Stimulated activated naive CD4-positive, alpha-beta T cell treated with Interleukin-2 at 50 U/mL for 16 hours (primary cell): ENCODE data around the gene TPRG1.

Source experiments
- DNase-seq: peaks from one replicate; lab custom pipeline; 2025; lab: John Stamatoyannopoulos, UW

The TPRG1 gene

DNA sequence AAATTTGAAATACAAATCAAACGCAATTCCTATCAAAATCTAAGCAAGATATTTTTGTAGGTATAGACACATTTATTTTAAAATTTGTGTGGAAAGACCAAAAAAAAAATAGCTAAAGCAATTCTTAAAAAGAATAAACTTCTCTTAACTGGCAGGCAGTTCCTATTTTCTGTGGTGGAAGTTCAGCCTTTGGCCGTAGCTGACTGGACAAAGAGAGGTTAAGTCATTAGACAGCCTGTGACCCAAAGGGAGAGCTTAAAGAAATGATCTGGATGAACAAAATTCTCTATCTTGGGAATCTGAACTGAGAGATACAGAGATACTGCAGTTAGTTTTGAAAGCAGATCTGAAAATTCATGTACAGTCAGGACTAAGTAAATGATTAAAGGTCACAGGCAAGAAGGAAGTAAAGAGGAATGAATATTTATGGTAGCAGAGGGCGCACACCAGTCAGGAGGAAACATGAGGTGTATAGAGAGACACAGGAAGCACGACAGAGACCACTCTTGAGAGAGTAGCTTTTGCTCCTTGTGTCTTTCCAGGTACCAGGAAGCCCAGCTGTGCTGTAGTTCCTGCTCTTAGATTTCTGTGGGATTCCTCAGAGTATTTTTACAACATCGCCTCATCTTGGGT is 57.5 kb downstream of the TPRG1 start:
- DNase-seq, result no peak

DNA sequence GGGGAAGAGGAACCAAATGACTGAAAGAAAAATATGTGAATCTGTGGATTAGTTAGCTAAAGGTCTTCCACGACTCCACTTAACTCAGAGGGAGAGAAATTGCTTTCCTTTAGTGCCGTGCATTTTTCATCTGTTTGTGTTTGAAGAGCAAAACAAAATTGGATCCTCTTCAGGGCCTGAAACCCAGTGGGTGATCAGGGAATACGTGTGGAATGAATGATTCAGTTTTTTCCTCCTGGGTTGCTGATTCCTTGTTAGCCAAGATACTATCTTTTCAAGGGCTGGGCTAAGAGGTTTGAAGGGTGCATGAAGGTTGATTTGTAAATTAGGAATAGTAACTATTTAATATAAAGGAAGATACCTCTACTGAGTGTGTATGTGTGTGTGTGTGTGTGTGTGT is 61.0 kb downstream of the TPRG1 start:
- no peak for DNase-seq

DNA sequence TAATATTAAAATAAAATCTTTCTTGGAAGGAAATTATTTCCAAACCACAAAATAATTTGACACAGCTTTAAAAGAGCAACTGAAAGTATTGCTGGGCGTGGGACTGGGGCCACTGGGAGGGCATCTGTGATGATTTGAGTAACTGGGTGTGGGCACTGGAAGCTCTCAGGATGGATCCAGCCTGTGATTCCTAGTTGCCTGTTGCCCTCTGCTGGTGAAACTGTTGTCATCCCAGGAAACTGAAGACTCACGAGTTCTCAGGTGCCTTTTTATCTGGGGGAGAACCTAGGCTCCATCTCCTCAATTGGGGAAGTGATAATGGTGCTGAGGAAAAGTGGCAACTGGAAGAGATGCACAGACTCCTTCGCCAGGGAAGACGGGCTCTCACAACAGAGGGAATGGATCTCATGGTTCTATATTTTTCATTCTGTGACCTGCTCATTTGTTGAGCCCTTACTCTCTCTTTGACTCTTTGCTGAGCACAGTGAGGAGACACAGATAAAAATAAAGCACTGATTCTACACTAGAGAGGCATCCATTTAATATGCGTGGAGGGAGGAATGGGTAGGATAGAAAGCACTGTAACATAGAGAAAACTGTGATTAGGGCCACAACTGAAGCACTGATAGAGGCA is 61.6 kb downstream of the TPRG1 start:
- DNase-seq, result peak; percentile 2

DNA sequence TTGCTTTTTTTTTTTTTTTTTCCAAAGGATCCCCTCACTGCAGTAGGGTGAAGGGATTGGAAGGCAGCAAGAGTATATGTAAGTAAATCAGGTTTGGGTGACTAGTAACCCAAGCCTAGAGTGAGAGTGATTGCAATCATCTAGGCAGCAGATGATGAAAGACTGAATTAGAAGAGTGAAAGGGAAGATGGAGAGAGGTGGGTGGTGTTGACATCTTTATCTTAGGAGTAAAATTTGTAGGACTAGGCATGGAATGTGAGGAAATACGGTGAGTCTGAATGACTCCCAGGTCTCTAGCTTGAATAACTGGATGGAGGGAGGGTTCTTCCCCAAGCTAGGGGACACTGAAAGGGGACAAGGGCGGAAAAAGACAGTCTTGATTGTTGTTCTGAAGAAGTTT is 63.4 kb downstream of the TPRG1 start:
- DNase-seq, result no peak

DNA sequence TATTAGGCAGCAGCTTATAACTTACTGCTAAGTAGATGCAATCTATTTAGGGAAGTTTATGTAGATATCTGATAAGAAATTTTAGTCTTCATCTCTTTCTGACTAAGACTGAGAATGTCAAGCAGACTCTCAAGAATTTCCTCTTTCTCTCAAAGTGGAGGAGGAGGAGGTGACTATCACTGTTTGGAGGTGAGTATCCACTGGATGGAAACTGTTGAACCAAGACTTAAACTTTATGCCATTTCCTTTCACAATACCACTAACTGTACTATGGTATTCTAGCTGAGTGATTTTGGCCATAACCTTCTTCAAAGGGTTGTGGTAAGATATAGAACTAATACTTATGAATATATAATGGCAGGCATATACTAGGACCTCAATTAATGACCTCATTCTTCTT is 64.6 kb downstream of the TPRG1 start:
- DNase-seq, result no peak

DNA sequence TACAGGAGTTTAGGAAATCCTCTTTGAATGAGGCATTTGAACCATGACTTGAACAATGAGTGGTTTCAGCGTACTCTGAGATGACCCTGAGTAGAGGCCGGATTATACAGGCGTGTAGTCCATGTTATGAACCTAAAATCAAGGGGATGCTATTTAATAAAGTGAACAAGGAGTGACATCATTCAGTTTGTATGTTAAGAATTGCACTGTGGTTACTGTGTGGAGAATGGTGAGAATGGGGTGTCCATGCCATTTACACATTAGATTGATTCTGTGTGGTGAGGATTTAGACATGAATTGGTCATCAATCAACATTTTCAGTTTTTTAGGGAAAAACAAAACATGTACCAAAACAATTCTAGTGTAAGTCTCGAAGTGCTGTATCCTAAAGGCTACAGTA is 65.8 kb downstream of the TPRG1 start:
- DNase-seq, result no peak

DNA sequence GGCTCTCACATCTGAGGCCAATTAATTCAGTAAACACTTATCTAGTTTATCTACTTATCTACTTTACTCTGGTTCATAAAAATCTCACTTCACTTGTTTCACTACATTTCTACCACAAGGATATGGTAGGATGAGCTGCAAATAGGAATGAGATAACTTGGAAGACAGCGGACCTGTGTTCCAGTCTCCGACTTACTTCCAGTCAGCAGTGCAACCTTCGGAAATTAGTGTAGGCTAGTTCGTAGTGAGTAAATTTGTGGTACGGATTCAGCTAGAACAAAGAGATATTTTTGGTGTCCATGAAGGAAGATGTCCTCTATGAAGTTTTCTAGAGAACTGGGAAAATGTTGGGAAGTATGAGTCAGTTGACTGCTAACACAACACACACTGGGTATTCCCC is 66.3 kb downstream of the TPRG1 start:
- no peak for DNase-seq

DNA sequence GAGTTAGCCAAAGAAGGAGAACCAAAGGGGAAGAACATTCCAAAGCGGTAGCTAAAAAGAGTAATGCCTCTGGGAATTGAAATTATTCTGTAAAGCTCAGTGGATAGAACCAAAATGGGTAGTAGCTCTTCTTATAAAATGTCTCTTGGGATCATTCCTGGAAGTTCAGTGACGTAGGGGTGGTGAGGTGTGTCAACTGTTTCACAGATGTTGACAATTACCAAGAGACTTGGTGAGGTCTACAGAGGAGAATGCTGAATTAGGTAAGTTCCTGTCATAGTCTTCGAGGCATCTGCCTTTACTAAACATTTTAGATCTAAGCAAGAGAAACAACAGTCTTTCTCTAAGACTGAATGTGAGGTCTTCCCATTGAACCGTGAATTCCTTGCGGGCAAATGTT is 67.8 kb downstream of the TPRG1 start:
- no peak for DNase-seq

DNA sequence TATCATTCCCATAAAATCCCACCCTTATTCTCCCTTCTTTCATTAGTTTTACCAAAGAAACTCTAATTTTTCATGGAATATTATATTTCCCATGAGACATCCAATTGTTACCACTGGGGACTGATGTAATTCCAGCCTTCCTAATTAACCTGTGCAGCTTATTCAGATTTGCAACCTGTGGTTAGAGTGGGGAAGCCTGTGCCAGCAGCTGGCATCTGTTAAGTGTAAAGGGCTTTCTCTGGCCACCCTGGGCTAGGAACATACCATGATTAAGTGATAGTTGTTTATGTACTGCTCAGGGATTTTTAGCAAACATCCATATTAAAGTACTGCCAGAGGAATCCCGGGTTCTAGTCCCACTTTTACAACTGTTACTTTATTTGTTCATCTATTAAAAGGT is 78.2 kb downstream of the TPRG1 start:
- DNase-seq, result no peak

DNA sequence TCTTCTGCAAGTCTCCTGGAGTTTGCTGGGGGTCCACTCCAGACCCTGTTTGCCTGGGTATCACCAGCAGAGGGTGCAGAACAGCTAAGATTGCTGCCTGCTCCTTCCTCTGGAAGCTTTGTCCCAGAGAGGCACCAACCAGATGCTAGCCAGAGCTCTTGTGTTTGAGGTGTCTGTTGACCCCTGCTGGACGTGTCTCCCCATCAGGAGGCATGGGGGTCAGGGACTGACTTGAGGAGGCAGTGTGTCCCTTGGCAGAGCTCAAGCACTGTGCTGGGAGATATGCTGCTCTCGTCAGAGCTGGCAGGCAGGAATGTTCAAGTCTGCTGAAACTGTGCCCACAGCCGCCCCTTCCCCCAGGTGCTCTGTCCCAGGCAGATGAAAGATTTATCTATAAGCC is 86.5 kb downstream of the TPRG1 start:
- DNase-seq, result no peak

DNA sequence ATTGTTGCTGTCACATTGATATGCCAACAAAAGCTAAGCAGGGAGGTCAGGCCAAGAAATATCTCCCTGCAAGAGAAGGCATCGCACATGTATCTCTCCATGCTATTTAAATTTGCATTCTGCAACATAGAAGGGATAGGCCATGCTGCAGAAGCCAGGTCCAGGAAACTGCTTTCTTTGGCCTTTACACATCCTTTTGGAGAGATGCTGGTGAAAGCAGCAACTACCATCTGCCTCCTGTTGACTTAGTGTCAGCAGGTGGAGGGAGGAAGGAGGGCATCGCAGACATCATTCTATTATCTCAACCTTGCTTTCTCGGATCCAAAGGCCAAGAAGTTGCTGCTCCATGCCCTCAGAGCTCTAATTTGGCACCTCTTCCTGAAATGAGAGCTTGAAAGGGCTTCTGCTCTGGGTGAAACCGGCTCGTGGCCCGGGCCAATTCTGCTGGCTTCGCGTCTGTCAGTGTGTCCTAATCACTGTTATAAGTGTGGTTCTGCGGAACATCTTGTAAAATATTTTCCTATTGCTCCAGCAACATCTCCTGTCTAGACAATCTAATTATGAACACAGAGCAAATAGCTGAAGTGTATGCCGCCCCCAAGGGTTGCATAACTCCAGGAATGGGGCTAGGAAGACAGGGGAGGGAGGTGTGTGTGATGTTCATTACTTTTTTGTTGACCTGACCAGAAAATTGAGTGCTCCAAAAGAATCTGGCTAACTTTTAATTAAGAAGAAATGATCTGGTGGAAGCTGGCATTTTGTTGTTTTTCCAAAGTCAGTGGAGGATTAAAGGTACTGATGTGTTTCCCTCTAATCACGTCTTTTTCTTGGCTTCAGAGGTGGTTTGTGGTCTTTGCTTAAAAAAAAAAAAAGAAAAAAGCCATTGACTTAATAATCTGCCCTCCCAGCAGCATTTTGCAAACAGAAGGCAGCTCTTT is 89.1 kb downstream of the TPRG1 start:
- no peak for DNase-seq

DNA sequence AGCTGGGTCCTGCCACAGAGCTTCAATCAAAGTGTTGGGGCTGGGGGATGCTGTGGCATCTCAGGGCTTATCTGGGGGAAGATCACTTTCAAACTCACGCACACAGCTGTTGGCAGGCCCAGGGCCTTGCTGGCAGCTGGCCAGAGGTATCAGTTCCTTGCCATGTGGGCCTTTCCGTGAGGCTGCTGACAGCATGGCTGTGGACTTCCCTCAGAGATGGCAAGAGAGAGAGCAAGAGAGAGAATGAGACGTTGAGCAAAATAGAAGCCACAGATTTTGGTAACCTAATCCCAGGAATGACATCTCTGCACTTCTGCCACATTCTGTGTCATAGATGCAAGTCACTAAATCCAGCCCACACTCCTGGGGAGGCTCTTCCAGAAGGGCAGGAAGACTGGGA is 91.0 kb downstream of the TPRG1 start:
- DNase-seq, result no peak

DNA sequence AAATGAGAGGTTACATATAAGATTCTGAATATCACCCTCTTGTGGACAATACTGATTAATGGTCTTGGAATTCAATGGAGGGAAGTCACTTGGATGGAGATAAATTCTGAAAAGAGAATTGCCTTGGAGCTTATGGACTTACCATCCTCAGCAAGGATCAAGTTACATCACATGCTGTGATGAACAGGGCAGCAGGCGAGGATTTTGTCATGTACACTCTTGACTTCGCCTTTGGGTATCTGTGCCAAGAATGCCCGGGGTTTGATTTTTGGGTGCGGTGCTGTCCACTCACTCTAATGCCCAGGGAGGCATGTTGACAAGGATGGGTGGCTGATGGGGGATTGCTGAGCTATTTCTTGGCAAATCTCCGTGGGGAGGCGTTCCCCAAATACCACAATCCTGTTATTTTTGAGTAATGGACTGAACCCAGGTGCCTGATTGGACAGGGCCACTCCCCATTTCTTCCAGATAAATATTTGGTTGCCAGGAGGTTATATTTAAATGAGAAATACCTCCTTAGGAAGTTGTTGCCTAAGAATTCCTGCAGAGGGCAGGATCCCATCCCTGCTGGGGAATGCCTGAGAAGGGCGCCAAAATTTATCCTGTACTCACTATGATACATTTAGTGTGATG is 96.3 kb downstream of the TPRG1 start:
- no peak for DNase-seq

DNA sequence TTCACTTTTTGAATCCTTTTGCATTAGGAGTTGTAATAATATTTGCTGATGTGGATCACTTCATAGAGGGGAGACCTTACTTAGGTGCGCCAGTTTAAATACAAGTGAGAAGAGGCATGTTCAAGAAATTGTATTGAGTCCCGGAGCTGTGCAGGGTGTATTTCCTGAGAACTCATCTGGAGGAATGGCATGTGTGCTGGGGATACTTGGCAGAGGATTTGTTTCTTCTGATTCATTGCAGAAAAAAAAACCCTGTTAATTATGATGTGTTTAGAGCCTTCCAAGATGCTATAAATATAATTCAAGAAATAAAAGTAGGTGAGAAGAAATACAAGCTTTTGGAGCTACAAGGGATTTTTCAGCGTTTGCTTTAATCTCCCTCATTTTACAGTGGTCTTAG is 97.6 kb downstream of the TPRG1 start:
- DNase-seq, result no peak

DNA sequence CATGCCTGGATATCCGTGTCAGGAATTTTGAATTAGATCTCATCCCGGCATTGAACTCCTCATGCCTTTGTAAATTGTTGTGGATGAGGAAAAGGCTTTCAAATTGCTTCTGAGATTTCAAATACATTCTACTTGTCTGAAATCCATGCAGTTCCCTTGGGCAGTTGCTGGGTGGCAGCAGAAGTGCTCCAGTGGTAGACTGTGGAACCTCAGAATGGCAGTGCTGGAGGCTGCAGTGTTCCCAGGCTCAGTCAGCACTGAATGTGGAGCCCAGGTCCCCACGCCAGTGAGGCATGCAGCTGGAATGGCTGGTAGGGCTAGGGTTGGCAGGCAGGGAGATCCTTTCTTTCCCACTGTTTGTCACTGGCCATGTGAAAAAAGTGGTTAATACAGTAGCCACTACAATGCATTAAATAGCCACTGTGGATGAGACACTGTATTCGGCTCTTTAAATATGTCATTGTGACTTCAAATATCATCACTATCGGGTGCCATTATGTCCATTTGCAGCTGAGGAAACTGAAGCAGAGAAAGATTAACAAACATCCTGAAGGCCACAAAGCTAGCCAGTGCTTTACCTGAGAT is 98.6 kb downstream of the TPRG1 start:
- DNase-seq, result peak; percentile 17

DNA sequence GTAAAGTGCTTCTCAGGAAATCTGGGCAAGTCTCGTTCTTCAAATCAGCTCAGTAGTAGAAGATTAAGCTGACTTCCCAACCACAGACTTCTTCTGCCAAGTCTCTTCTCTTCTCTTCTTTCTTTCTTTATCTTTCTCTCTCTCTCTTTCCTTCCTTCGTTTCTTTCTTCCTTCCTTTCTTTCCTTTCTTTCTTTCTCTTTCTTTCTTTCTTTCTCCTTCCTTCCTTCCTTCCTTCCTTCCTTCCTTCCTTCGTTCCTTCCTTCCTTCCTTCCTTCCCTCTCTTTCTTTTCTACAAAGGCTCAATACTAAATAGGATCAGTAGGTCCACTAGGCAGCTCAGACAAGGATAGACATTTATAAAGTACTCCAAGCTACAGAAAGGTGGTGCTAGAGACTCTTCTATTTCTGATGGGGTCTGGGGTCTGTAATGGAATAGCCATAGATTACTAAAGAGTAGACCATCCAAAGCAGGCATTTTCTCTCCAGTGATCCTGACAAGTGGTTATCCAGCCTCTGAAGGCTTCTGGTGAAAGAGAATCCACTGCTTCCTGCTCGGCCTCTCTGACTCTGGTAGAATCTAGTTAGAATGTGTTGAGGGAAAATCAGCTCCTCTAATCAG is 100.8 kb downstream of the TPRG1 start:
- no peak for DNase-seq

DNA sequence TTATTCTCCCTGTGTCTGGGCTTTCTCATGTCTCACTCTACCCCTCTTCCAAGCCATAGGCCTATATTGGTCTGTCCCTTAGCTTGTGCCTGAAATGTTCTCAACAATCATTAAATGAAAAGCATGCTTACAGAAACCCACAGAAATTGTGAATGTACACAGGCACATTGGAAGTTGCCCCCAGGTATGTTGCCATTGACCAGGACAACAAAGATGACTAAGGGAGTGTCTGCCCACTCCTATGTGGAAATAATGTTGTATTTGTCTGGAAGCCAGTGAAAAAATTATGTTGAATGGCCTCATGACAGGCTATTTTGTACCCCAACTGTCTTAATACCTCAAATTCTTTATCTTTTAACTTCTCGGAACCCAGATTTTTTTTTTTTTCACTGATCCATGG is 102.0 kb downstream of the TPRG1 start:
- DNase-seq, result no peak

DNA sequence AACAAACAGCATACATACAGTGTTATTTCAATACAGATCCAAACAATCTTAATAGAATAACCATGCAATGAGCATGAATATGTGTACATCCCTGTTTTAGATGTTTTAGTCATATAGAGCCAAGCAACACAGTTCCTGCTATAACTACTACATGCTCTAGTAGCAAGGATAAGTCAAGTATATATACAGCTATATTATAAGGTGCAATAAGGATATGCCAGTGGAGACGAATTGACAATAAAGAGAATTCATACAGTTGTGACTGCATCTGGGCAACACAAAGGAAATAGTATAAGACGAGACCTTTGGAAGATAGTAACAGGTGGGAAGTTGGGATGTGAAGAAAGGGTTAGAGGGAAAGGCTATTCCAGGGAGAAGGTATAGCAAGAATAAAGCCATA is 103.4 kb downstream of the TPRG1 start:
- DNase-seq, result no peak

DNA sequence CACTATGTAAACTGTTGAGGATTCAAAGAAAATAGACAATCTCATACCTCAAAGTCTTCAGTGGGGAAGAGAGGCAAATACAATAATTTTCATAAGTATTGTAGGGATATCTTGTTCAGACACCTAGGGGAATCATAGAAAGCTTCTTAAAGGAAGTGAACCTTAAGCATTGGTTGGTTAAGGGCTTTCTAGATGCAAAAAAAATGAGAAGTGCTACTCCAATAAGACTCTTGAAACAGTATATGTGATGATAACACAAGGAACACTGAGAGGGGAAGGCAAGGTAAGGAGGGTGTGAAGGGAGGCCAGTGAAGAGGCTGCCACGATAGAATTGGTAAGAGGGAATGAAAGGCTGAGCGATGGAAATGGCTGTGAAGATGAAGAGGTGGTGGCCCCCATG is 104.1 kb downstream of the TPRG1 start:
- DNase-seq, result no peak

DNA sequence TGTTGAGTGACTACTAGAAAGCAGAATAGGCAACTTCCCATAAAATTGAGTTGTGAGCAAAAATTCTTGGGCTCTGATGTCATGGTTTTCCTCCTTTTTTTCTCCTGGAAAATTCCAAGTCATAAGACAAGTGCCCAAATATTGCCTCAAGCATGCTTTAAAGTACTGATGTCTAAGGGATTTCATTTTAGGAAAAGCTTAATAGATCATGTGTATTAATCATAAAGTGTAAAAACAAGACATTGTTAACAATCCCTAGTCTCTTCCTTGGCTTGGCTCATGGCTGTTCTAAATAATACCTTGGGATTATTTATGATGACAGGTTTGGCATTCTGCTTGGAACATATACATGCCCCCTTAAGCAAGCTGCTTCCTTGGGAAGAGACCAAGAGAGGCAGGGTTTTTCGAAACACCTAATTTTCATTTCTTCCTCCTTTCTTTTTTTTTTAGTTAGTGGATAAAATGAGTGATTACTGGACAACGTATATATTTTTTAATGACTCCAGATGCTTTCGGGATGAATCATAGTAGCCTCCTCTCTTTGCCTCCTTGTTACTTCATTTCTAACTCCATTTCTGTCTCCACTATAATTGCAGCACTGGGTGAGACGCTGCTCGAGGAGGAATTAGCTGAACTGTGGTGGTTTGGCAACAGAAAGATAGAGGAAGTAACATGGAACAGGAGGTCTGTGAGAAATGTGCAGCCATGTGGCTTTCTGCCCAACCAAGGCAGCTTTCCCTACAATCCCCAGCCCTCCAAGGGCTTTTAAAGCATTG is 104.9 kb downstream of the TPRG1 start:
- no peak for DNase-seq

DNA sequence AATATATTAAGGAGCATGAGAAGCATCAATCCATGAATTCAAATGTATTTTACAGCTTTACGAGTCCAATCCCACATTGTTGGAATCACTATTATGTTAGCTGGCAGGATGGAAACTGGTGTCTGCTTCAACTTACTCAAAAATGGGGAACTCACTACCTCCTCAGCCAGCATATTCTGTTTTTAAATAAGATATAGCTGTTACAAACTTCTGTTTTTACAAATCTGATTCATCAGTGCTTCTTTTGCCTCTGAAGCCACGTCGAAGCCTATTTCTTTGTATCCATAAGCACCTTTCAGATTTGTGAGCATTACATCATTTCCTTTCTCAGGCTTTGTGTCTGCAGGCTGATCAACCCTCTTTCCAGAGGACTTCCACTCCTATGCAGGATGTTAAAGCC is 105.9 kb downstream of the TPRG1 start:
- no peak for DNase-seq
